Kidney epithelial cell (primary cell): ENCODE results near the gene GM2A. TPM values are rescaled to one million over a fixed set of nuclear protein-coding genes. Genes with fewer than 3 reads are reported as not detected.

Experiments used
- DNase-seq: peaks from one replicate; pipeline ENCODE4 v3.0.0-alpha.2; 2010; ENCODE audit warnings: low read depth
- H3K27me3 ChIP-seq: 2 replicates; pipeline ENCODE4 v1.6.0; 2011; ENCODE audit warnings: low read length; ENCODE audit not compliant: control insufficient read depth, insufficient read depth
- H3K36me3 ChIP-seq: 2 replicates; pipeline ENCODE4 v1.5.1; 2011; ENCODE audit warnings: low read length; ENCODE audit not compliant: control insufficient read depth, insufficient read depth
- H3K4me3 ChIP-seq: 2 replicates; pipeline ENCODE4 v1.5.1; 2011; ENCODE audit warnings: low read depth, mild to moderate bottlenecking, control low read depth, low read length
- total RNA-seq: library from RNA; depleted of rRNA; stranded (reverse); fragments of >200 nt; gene quantifications from 2 replicates; pipeline ENCODE4 v1.2.3, GENCODE V29; 2015
- TF ChIP-seq, protein P1 (sequence below): IDR thresholded peaks from 2 replicates; pipeline ENCODE4 v1.5.1; 2011; ENCODE audit warnings: mild to moderate bottlenecking, moderate library complexity, low read length, control low read depth, inconsistent platforms; ENCODE audit not compliant: insufficient read depth, poor library complexity, severe bottlenecking

The GM2A gene
- total RNA-seq, 1 donor from 2014 or later, result 19.0 TPM

- Histone ChIP-seq H3K27me3 (no peaks in the 10 kb centered on the region), H3K4me3 (no peak overlapping the region), H3K36me3 (no peaks in the 10 kb centered on the region)
- TF ChIP-seq, protein P1, sequence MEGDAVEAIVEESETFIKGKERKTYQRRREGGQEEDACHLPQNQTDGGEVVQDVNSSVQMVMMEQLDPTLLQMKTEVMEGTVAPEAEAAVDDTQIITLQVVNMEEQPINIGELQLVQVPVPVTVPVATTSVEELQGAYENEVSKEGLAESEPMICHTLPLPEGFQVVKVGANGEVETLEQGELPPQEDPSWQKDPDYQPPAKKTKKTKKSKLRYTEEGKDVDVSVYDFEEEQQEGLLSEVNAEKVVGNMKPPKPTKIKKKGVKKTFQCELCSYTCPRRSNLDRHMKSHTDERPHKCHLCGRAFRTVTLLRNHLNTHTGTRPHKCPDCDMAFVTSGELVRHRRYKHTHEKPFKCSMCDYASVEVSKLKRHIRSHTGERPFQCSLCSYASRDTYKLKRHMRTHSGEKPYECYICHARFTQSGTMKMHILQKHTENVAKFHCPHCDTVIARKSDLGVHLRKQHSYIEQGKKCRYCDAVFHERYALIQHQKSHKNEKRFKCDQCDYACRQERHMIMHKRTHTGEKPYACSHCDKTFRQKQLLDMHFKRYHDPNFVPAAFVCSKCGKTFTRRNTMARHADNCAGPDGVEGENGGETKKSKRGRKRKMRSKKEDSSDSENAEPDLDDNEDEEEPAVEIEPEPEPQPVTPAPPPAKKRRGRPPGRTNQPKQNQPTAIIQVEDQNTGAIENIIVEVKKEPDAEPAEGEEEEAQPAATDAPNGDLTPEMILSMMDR, result no peak
- no peak for DNase-seq
These were observed 17.6 kb downstream of the GM2A start for GRCh38 chr5:151270599-151270998.

DNA sequence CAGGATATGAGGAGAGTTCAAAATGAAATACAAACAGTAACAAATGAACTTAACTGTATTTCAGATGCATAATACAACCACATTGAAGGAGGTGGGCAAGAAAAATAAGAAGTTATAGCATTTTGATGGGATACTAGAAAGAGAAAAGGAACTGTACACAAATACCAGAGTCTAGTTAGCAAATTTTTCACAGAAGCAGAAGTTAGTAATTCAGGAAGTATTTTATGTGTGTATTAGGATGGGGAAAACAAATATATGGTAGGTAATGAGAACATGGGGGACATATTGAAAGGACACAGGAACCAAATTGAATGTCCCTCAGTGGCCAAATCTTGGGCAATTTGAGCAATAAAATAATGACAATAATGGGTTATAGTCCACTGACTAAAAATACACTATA, 18.4 kb downstream of the GM2A start:
- no peak overlapping the region for H3K4me3 ChIP-seq
- TF ChIP-seq, protein P1, result no peak
- no peaks in the 10 kb centered on the region for H3K36me3 ChIP-seq

DNA sequence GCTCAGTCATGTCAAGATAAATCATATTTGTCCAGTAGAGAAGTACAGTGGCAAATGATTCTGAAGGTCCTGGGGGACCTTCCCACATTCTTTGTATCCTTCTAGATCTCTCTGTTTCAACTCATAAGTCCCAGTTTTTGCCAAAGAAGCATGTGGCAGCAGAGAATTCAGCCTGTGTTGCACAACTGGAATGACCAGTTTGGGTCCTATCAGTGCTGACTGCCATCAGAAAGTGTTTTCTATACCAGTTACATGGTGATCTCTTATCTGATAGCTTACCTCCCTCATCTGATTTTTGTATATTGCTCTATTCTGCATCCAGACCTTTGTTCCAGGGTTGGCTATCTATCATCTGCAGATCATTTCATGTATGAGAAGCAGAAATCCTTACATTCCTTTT, 21.7 kb downstream of the GM2A start:
- Histone ChIP-seq H3K27me3 (no peaks in the 10 kb centered on the region), H3K36me3 (no peaks in the 10 kb centered on the region), H3K4me3 (no peak overlapping the region)
- DNase-seq, result no peak
- TF ChIP-seq, protein P1, result no peak

More for the DNA sequence above, 18.4 kb downstream of the GM2A start:
- no peaks in the 10 kb centered on the region for H3K27me3 ChIP-seq
- no peak for DNase-seq

GRCh38 chr5:151275803-151276202, 22.8 kb downstream of the GM2A start:
- Histone ChIP-seq H3K27me3 (no peaks in the 10 kb centered on the region), H3K36me3 (no peaks in the 10 kb centered on the region), H3K4me3 (no peak overlapping the region)
- TF ChIP-seq, protein P1, result no peak
- no peak for DNase-seq

DNA sequence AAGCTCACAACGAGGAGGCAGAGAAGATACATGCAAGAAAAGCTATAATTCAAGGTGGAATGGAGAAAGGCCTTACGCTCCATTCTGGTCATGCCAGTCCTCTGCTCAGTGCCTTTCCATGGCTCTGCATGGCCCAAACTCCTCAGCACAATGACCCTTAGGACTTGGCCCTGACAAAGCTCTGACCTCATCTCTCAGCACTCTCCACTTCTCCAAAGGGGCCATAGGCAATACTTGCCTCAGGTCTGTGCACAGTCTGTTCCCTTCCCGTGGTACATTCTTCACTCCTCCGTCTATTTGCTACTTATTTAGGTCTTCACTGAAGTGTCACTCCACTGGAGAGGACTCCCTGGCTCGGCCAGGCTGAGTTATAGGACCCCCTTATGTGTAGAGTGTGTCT, 25.9 kb downstream of the GM2A start:
- no peak overlapping the region for H3K4me3 ChIP-seq
- DNase-seq, result no peak
- no peaks in the 10 kb centered on the region for H3K27me3 ChIP-seq
- TF ChIP-seq, protein P1, result no peak
- H3K36me3 ChIP-seq, result no peaks in the 10 kb centered on the region

DNA sequence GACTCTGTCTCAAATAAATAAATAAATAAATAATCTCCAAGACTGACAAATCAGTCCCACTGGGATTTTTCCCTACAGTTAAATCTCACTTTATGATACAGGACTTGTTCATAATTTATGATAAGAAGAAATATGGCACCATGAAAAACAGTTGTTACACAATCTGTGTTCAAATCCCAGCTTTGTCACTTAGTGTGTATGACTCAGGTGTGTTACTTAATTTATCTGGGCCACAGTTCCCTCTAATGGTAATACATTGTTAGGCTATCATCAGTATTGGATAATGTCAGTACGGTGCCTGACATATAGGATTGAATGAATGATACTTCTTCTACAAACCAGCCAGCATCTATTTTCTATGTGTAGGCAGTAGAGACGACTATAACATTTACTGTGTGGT, 27.5 kb downstream of the GM2A start:
- Histone ChIP-seq H3K36me3 (no peaks in the 10 kb centered on the region), H3K27me3 (no peaks in the 10 kb centered on the region), H3K4me3 (no peak overlapping the region)
- no peak for DNase-seq
- TF ChIP-seq, protein P1, result no peak
